MM.1S (cell line): ENCODE results near the gene PIGH.

Experiments
- CTCF ChIP-seq: fragments of 300-600 bp; sonication (generic); IDR thresholded peaks from 2 replicates; pipeline ENCODE4 v1.5.1; 2016; ENCODE audit warnings: antibody characterized with exemption, low read length, mixed read lengths
- EZH2 ChIP-seq: fragments of 300-600 bp; sonication (generic); optimal IDR thresholded peaks from 2 replicates; pipeline ENCODE3; 2017; ENCODE audit warnings: low read depth, mild to moderate bottlenecking, antibody characterized with exemption, low read length, mixed read lengths

GRCh38 chr14:67602076-67602475 is 2.0 kb upstream of the PIGH start:
- TF ChIP-seq EZH2 (no peak), CTCF (no peak)
